Tibial nerve (tissue), 3 donors: ENCODE data around the gene ICE2.

Source experiments
- POLR2A ChIP-seq, 2 donors: fragments of 450-650 bp; IDR thresholded peaks; one replicate each; pipeline ENCODE4 v1.6.1; 2017; ENCODE audit warnings: antibody characterized with exemption in 2 of 2, mild to moderate bottlenecking in 2 of 2, moderate library complexity in 2 of 2
- TF ChIP-seq, protein P1 (sequence below), 5 experiments: fragments of 200-600 bp in 3 of 5; fragments of 450-650 bp in 2 of 5; sonication (generic) in 3 of 5; IDR thresholded peaks; one replicate each; pipeline ENCODE4 v1.5.1; 2016 to 2019; ENCODE audit warnings: antibody characterized with exemption in 5 of 5, mild to moderate bottlenecking in 3 of 5, moderate library complexity in 2 of 5

DNA sequence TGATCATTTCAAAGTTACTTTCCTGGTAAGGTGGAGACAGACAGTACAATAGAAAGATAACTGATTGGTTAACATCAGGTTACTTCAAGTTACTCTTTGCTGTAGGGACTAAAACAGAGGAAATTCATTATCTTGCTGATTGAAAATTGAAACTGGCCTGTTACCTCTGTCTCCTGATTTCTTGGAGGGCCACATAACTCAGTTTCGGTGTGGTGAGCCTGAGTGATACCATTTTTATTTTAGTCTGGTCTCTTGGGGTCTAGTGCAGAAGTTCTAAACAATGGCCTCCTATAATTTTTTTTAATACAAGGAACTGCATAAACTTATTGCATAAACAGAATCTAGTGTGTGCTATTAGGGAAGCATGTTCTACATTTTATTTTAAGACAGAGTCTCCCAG is 1.2 kb upstream of the ICE2 start:
- no peak for TF ChIP-seq POLR2A (IDR thresholded peaks at IDR 0.05)
- TF ChIP-seq, protein P1, sequence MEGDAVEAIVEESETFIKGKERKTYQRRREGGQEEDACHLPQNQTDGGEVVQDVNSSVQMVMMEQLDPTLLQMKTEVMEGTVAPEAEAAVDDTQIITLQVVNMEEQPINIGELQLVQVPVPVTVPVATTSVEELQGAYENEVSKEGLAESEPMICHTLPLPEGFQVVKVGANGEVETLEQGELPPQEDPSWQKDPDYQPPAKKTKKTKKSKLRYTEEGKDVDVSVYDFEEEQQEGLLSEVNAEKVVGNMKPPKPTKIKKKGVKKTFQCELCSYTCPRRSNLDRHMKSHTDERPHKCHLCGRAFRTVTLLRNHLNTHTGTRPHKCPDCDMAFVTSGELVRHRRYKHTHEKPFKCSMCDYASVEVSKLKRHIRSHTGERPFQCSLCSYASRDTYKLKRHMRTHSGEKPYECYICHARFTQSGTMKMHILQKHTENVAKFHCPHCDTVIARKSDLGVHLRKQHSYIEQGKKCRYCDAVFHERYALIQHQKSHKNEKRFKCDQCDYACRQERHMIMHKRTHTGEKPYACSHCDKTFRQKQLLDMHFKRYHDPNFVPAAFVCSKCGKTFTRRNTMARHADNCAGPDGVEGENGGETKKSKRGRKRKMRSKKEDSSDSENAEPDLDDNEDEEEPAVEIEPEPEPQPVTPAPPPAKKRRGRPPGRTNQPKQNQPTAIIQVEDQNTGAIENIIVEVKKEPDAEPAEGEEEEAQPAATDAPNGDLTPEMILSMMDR (IDR thresholded peaks at IDR 0.05): no peak
